ENCODE measurements around the gene PFDN2. TPM values are rescaled to one million over a fixed set of nuclear protein-coding genes. Genes with fewer than 3 reads are reported as not detected.

The PFDN2 gene
- total and polyA plus RNA-seq, 2 of the 8 experiments (the other 6 are each of a cell fraction or from before 2014, with no cell fraction given) = 66.2 to 71.2 TPM

DNA sequence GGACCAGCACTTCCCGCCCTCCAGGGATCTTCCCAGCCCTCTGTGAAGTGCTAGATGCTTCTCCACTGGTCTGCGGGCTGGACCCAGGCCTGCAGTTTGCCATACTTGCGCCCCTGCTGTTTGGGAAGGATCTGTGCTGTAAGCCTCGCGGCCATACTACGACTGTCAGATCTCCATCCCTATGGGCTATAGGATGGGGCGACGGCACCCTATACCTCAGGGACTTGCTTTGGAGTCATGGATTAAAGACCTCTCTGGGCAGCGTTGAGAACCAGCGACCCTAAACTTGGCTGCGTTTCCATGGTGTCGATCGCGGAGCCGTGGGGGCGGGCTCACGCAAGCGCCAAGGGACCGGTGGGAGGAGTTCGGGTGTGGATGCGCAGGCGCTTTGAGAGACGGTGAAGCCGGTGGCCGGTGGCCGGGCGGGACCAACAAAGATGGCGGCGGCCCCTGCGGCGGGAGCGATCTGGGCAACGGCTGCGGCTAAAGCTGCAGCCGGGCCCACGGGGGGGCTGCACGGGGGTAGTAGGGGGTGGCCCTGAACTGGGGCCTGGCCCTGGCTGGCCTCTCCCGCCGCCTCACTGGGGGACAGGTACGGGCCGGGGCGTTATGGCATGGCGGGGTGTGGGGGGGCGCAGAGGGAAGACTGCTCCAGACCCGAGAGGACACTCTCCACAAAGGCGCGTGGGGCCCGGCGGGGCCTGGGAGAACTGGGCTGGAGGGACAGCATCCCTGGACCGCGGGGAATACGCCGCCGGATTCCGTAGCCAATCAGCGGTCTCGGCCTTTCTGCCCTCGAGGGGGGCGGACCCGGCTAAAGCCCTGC is 41.5 kb upstream of the PFDN2 start, which contains the start of gene USP21:
TSS of gene USP21 (plus strand) at position 414 of the 826 bp plus-strand sequence. CDS start 1,141 bp downstream, outside the sequence.
- Histone ChIP-seq H2BK15ac (ENCODE audit: low read length) (0 out of 2 replicates have a peak within 1 kb of the TSS, but pooled peaks have one; percentile 76), H2AFZ (ENCODE audit: low read length) (no peak within 1 kb of the TSS), H3K9me3 (ENCODE audit: insufficient read depth in 2 of 2, low read depth in 1 of 2, low read length in 1 of 2) (no peaks in the 10 kb centered on the region), H3K23me2 (ENCODE audit: low read depth, low read length) (peaks cover 7% of the 10 kb centered on the region), H3K14ac (ENCODE audit: insufficient read length) (no peak within 1 kb of the TSS), H3K23ac (ENCODE audit: insufficient read length) (no peak within 1 kb of the TSS), H2BK120ac (replicated peaks; ENCODE audit: low read depth, low read length) (no peak within 1 kb of the TSS), H2BK12ac (ENCODE audit: low read depth, low read length) (0 out of 2 replicates have a peak within 1 kb of the TSS, but pooled peaks have one; percentile 55), H3K4me1 (replicated peaks in 1 of 4; ENCODE audit: control insufficient read depth in 3 of 4, insufficient read depth in 4 of 4, low read length in 3 of 4) (peaks cover 0 to 15% (median 4%) of the 10 kb centered on the region in 4 experiments; a peak in 4 of 7 replicates), H3K36me3 (ENCODE audit: control insufficient read depth in 2 of 4, insufficient read depth in 4 of 4, low read length in 3 of 4) (peaks cover 2 to 12% (median 7%) of the 10 kb centered on the region in 4 experiments; a peak in 5 of 8 replicates), H3K56ac (replicated peaks; ENCODE audit: insufficient read length, low read depth, low read length) (peak within 1 kb of the TSS; percentile 66), H3K18ac (ENCODE audit: extremely low read depth, low read length) (peak within 1 kb of the TSS; percentile 61; the same call in 1 of the 2 replicates), H3K4me2 (ENCODE audit: insufficient read depth in 1 of 2, low read depth in 2 of 2, low read length in 2 of 2) (peak within 1 kb of the TSS; percentile 63 to 97), H2AK5ac (ENCODE audit: low read depth, low read length) (no peak within 1 kb of the TSS; the same call in 1 of the 2 replicates), H2BK5ac (ENCODE audit: low read depth, low read length) (peak within 1 kb of the TSS; percentile 21; the same call in 1 of the 2 replicates), H3K9ac (replicated peaks in 1 of 4; ENCODE audit: extremely low read depth in 1 of 4, low read depth in 3 of 4, low read length in 3 of 4) (peak within 1 kb of the TSS; percentile 68 to 83 (median 73)), H3K4me3 (ENCODE audit: extremely low read depth in 1 of 4, insufficient read depth in 2 of 4, low read depth in 3 of 4, low read length in 4 of 4) (peak within 1 kb of the TSS; percentile 62 to 80 (median 72)), H3K79me2 (ENCODE audit: control insufficient read depth in 1 of 2, insufficient read depth in 2 of 2, low read length in 2 of 2) (no peaks in the 10 kb centered on the region; a peak in 1 of 4 replicates), H4K5ac (ENCODE audit: insufficient read length, low read depth, low read length) (peak within 1 kb of the TSS; percentile 69), H3K4ac (replicated peaks; ENCODE audit: insufficient read length, low read depth, low read length) (peak within 1 kb of the TSS; percentile 2), H3K79me1 (ENCODE audit: low read depth, low read length) (no peaks in the 10 kb centered on the region; the same call in 1 of the 2 replicates), H3K27ac (ENCODE audit: low read depth, low read length) (peak within 1 kb of the TSS; percentile 63), H4K20me1 (replicated peaks in 1 of 2; ENCODE audit: control insufficient read depth in 1 of 2, insufficient read depth in 2 of 2, low read length in 2 of 2) (no peaks in the 10 kb centered on the region), H4K91ac (replicated peaks; ENCODE audit: insufficient read length, low read length) (no peak within 1 kb of the TSS), H2BK20ac (ENCODE audit: low read length) (no peak within 1 kb of the TSS), H3K27me3 (replicated peaks in 1 of 4; ENCODE audit: control insufficient read depth in 3 of 4, extremely low read depth in 1 of 4, insufficient read depth in 3 of 4, low read length in 3 of 4) (no peaks in the 10 kb centered on the region), H4K8ac (ENCODE audit: extremely low read depth, insufficient read depth, low read length) (peak within 1 kb of the TSS; percentile 95)
- FAIRE-seq = no peak
- WGBS, 2 experiments (ENCODE audit: extremely low coverage in 1 of 2, insufficient coverage in 1 of 2, insufficient read length in 1 of 2, insufficient replicate concordance in 2 of 2, low coverage in 1 of 2, low lambda C conversion rate in 2 of 2, missing lambda C conversion rate in 1 of 2) = 5% methylated on average over 47 of the region's 60 CpGs; no CpG with 5 or more reads in 1 of the 2 experiments
- ChIA-PET POLR2A (ENCODE audit: partially characterized antibody) (interaction anchor here (0.9 to 13.6 kb wide), 5 partner anchors 11 to 50 kb away, joined by 3 to 130 read pairs (median 4); partner anchors contain the start of gene DEDD), CTCF (ENCODE audit: partially characterized antibody) (interaction anchor here (0.8 to 1.2 kb wide), 4 partner anchors 12 to 62 kb away, joined by 3 to 5 read pairs (median 3); no protein-coding TSS in a partner anchor)
- DNase-seq (ENCODE audit: low read depth in 1 of 2, low spot score in 2 of 2) = peak; percentile 77 to 97
- TF ChIP-seq, protein P1, sequence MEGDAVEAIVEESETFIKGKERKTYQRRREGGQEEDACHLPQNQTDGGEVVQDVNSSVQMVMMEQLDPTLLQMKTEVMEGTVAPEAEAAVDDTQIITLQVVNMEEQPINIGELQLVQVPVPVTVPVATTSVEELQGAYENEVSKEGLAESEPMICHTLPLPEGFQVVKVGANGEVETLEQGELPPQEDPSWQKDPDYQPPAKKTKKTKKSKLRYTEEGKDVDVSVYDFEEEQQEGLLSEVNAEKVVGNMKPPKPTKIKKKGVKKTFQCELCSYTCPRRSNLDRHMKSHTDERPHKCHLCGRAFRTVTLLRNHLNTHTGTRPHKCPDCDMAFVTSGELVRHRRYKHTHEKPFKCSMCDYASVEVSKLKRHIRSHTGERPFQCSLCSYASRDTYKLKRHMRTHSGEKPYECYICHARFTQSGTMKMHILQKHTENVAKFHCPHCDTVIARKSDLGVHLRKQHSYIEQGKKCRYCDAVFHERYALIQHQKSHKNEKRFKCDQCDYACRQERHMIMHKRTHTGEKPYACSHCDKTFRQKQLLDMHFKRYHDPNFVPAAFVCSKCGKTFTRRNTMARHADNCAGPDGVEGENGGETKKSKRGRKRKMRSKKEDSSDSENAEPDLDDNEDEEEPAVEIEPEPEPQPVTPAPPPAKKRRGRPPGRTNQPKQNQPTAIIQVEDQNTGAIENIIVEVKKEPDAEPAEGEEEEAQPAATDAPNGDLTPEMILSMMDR (IDR thresholded peaks at IDR 0.05; ENCODE audit: control extremely low read depth in 1 of 3, insufficient read depth in 1 of 3, low read depth in 1 of 3, low read length in 3 of 3) = peak; percentile 3 to 34 (median 29)
- TF ChIP-seq HDAC6 (IDR thresholded peaks at IDR 0.05; ENCODE audit: low read depth, low read length) = no peak
- no peak for TF ChIP-seq RFX5 (IDR thresholded peaks at IDR 0.05; ENCODE audit: borderline replicate concordance, low read depth, low read length)
- TF ChIP-seq POU5F1 (IDR thresholded peaks at IDR 0.05; ENCODE audit: low read depth, low read length) = no peak
- TF ChIP-seq RNF2 (IDR thresholded peaks at IDR 0.05; ENCODE audit: borderline replicate concordance, low read depth, low read length, missing control alignments, poor library complexity, severe bottlenecking) = no peak
- TF ChIP-seq, protein P2, sequence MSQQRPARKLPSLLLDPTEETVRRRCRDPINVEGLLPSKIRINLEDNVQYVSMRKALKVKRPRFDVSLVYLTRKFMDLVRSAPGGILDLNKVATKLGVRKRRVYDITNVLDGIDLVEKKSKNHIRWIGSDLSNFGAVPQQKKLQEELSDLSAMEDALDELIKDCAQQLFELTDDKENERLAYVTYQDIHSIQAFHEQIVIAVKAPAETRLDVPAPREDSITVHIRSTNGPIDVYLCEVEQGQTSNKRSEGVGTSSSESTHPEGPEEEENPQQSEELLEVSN (IDR thresholded peaks at IDR 0.05) = no peak

All from H1 (cell line).